ENCODE results near the gene TBC1D14.

Gene TBC1D14

GRCh38 chr4:6918338-6918737, 8.7 kb downstream of the TBC1D14 start:
- Histone ChIP-seq H3K36me3 (ENCODE audit: low read length) (no peaks in the 10 kb centered on the region), H3K27ac (ENCODE audit: low read depth, low read length) (no peak overlapping the region), H2AFZ (ENCODE audit: low read depth, low read length, severe bottlenecking) (no peak overlapping the region), H3K27me3 (ENCODE audit: low read length) (no peaks in the 10 kb centered on the region), H4K20me1 (ENCODE audit: low read depth, low read length) (no peaks in the 10 kb centered on the region), H3F3A (ENCODE audit: insufficient read depth) (peaks cover 4% of the 10 kb centered on the region; the same call in 1 of the 2 replicates), H3K9ac (ENCODE audit: low read length) (no peak overlapping the region), H3K79me2 (ENCODE audit: insufficient read depth, low read length) (no peaks in the 10 kb centered on the region), H3K9me3 (ENCODE audit: insufficient read depth, low read length) (no peaks in the 10 kb centered on the region), H3K4me2 (ENCODE audit: low read depth, low read length, poor library complexity, severe bottlenecking) (no peak overlapping the region), H3K9me2 (replicated peaks; ENCODE audit: insufficient read depth, low read length) (no peaks in the 10 kb centered on the region), H3K4me3 (ENCODE audit: insufficient read depth, low read length, poor library complexity, severe bottlenecking) (no peak overlapping the region)
- TF ChIP-seq, protein P1, sequence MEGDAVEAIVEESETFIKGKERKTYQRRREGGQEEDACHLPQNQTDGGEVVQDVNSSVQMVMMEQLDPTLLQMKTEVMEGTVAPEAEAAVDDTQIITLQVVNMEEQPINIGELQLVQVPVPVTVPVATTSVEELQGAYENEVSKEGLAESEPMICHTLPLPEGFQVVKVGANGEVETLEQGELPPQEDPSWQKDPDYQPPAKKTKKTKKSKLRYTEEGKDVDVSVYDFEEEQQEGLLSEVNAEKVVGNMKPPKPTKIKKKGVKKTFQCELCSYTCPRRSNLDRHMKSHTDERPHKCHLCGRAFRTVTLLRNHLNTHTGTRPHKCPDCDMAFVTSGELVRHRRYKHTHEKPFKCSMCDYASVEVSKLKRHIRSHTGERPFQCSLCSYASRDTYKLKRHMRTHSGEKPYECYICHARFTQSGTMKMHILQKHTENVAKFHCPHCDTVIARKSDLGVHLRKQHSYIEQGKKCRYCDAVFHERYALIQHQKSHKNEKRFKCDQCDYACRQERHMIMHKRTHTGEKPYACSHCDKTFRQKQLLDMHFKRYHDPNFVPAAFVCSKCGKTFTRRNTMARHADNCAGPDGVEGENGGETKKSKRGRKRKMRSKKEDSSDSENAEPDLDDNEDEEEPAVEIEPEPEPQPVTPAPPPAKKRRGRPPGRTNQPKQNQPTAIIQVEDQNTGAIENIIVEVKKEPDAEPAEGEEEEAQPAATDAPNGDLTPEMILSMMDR (IDR thresholded peaks at IDR 0.05; ENCODE audit: insufficient read depth, low read length, poor library complexity, severe bottlenecking) = no peak
- TF ChIP-seq EZH2phosphoT487 (conservative IDR thresholded peaks at IDR 0.05; ENCODE audit: low read length) = no peak

DNA sequence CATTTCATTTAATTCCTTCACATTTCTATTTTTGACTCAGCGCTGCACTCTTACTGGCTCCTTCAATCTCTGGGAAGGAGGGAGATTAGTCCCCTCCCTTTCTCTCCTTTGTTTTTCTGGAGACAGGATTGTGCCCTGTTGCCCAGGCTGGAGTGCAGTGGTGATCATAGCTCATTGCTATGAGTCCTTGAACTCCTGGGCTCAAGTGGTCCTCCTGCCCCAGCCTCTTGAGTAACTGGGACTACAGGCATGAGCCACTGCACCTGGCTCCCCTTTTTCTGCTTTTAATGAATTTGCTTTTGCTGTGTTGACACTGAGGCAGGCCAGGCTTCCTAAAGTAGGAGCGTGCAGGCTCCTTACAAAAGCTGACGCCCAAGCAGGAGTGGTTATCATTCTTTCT, 10.5 kb downstream of the TBC1D14 start:
- Histone ChIP-seq H4K20me1 (ENCODE audit: low read depth, low read length) (no peaks in the 10 kb centered on the region), H3F3A (ENCODE audit: insufficient read depth) (peaks cover 4% of the 10 kb centered on the region; the same call in 1 of the 2 replicates), H3K4me2 (ENCODE audit: low read depth, low read length, poor library complexity, severe bottlenecking) (no peak overlapping the region), H3K27me3 (ENCODE audit: low read length) (no peaks in the 10 kb centered on the region), H3K4me3 (ENCODE audit: insufficient read depth, low read length, poor library complexity, severe bottlenecking) (no peak overlapping the region), H3K9me2 (replicated peaks; ENCODE audit: insufficient read depth, low read length) (no peaks in the 10 kb centered on the region), H2AFZ (ENCODE audit: low read depth, low read length, severe bottlenecking) (no peak overlapping the region), H3K9me3 (ENCODE audit: insufficient read depth, low read length) (no peaks in the 10 kb centered on the region), H3K27ac (ENCODE audit: low read depth, low read length) (no peak overlapping the region), H3K79me2 (ENCODE audit: insufficient read depth, low read length) (no peaks in the 10 kb centered on the region), H3K36me3 (ENCODE audit: low read length) (no peaks in the 10 kb centered on the region), H3K9ac (ENCODE audit: low read length) (no peak overlapping the region)
- no peak for TF ChIP-seq EZH2phosphoT487 (conservative IDR thresholded peaks at IDR 0.05; ENCODE audit: low read length)
- TF ChIP-seq, protein P1 (IDR thresholded peaks at IDR 0.05; ENCODE audit: insufficient read depth, low read length, poor library complexity, severe bottlenecking) = no peak

DNA sequence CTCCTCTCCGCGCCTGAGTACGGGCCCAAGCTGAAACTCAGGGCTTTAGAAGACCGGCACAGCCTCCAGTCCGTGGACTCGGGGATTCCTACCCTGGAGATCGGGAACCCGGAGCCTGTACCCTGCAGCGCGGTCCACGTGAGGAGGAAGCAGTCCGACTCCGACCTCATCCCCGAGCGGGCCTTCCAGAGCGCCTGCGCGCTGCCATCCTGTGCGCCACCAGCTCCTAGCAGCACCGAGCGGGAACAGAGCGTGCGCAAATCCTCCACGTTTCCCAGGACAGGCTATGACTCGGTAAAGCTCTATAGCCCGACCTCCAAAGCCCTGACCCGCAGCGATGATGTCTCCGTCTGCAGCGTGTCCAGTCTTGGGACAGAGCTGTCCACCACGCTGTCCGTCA, 13.9 kb downstream of the TBC1D14 start:
- H3F3A ChIP-seq (ENCODE audit: insufficient read depth) = peaks cover 2% of the 10 kb centered on the region; the same call in 1 of the 2 replicates
- H3K27me3 ChIP-seq (ENCODE audit: low read length) = no peaks in the 10 kb centered on the region
- H3K4me2 ChIP-seq (ENCODE audit: low read depth, low read length, poor library complexity, severe bottlenecking) = no peak overlapping the region
- H3K4me3 ChIP-seq (ENCODE audit: insufficient read depth, low read length, poor library complexity, severe bottlenecking) = no peak overlapping the region
- no peaks in the 10 kb centered on the region for H3K9me2 ChIP-seq (replicated peaks; ENCODE audit: insufficient read depth, low read length)
- H3K9me3 ChIP-seq (ENCODE audit: insufficient read depth, low read length) = no peaks in the 10 kb centered on the region
- no peaks in the 10 kb centered on the region for H3K36me3 ChIP-seq (ENCODE audit: low read length)
- no peak overlapping the region for H2AFZ ChIP-seq (ENCODE audit: low read depth, low read length, severe bottlenecking)
- no peak overlapping the region for H3K9ac ChIP-seq (ENCODE audit: low read length)
- no peaks in the 10 kb centered on the region for H4K20me1 ChIP-seq (ENCODE audit: low read depth, low read length)
- H3K27ac ChIP-seq (ENCODE audit: low read depth, low read length) = no peak overlapping the region
- H3K79me2 ChIP-seq (ENCODE audit: insufficient read depth, low read length) = no peaks in the 10 kb centered on the region
- TF ChIP-seq EZH2phosphoT487 (conservative IDR thresholded peaks at IDR 0.05; ENCODE audit: low read length) = no peak
- TF ChIP-seq, protein P1 (IDR thresholded peaks at IDR 0.05; ENCODE audit: insufficient read depth, low read length, poor library complexity, severe bottlenecking) = no peak

All from SU-DHL-6 (cell line).